Measurements from ENCODE around the gene RBM28. TPM values are rescaled to one million over a fixed set of nuclear protein-coding genes. Genes with fewer than 3 reads are reported as not detected.

The RBM28 gene
- total RNA-seq, 1 donor from 2014 or later: 53.2 TPM

GRCh38 chr7:128360359-128360678, 16.6 kb upstream of the RBM28 start:
- H3K27ac Mint-ChIP-seq (ENCODE audit: unreplicated experiment): no peak overlapping the region
- H3K9me3 Mint-ChIP-seq (ENCODE audit: unreplicated experiment): peaks cover 5% of the 10 kb centered on the region
- no peak for DNase-seq
- peaks cover 34% of the 10 kb centered on the region for H3K27me3 Mint-ChIP-seq (ENCODE audit: unreplicated experiment)
- no peak for TF ChIP-seq CTCF (IDR thresholded peaks at IDR 0.05; ENCODE audit: partially characterized antibody, unreplicated experiment)
- H3K4me3 Mint-ChIP-seq (ENCODE audit: unreplicated experiment): peak overlapping the region; percentile 25
- peaks cover 6% of the 10 kb centered on the region for H3K36me3 Mint-ChIP-seq (ENCODE audit: unreplicated experiment)
- peaks cover 9% of the 10 kb centered on the region for H3K4me1 Mint-ChIP-seq (ENCODE audit: low read depth, unreplicated experiment)

DNA sequence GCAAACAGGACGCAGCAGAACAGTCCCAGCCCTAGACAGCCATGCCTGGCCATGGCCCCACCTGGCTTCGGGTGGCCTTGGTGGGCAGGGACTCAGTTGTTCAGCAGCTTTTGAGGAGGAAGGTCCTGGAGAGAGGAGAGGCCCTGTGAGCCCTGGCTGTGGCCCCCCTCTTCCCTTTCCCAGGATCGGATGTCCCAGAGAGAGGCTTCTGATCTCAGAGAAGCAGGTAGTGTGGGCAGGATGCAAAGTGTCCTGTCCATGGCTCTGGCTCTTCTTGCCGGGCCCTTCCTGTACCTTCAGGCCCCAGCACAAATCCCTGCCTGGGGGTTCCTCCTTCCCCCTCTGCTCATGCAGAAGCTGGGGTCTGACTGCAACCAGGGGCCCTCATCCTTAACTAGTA, 16.2 kb upstream of the RBM28 start:
- no peak overlapping the region for H3K27ac Mint-ChIP-seq (ENCODE audit: unreplicated experiment)
- H3K4me1 Mint-ChIP-seq (ENCODE audit: low read depth, unreplicated experiment): peaks cover 9% of the 10 kb centered on the region
- DNase-seq: no peak
- peaks cover 5% of the 10 kb centered on the region for H3K9me3 Mint-ChIP-seq (ENCODE audit: unreplicated experiment)
- no peak overlapping the region for H3K4me3 Mint-ChIP-seq (ENCODE audit: unreplicated experiment)
- peaks cover 6% of the 10 kb centered on the region for H3K36me3 Mint-ChIP-seq (ENCODE audit: unreplicated experiment)
- no peak for TF ChIP-seq CTCF (IDR thresholded peaks at IDR 0.05; ENCODE audit: partially characterized antibody, unreplicated experiment)
- H3K27me3 Mint-ChIP-seq (ENCODE audit: unreplicated experiment): peaks cover 33% of the 10 kb centered on the region

DNA sequence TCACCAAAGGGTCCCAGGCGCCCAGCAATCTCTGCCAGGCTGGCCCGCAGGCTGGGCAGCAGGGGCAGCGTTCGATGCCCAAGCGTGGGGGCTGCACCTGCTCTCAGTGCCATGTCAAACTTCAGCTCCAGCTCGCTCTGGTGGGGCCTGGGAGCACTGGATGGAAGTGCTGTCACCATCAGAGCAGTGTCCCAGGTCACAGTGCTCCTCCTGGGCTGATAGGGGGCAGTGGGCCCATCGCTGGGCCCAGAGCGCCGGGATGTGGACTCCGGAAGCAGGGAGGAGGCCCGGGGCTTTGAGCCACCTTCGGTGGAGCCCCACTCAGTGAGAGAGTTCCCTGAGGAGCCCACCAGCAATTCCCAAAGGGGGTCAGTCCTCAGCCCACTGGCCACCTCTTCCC, 15.6 kb upstream of the RBM28 start:
- H3K4me3 Mint-ChIP-seq (ENCODE audit: unreplicated experiment): no peak overlapping the region
- TF ChIP-seq CTCF (IDR thresholded peaks at IDR 0.05; ENCODE audit: partially characterized antibody, unreplicated experiment): no peak
- H3K27ac Mint-ChIP-seq (ENCODE audit: unreplicated experiment): no peak overlapping the region
- peaks cover 6% of the 10 kb centered on the region for H3K9me3 Mint-ChIP-seq (ENCODE audit: unreplicated experiment)
- no peak for DNase-seq
- H3K27me3 Mint-ChIP-seq (ENCODE audit: unreplicated experiment): peaks cover 32% of the 10 kb centered on the region
- H3K36me3 Mint-ChIP-seq (ENCODE audit: unreplicated experiment): peaks cover 6% of the 10 kb centered on the region
- peaks cover 9% of the 10 kb centered on the region for H3K4me1 Mint-ChIP-seq (ENCODE audit: low read depth, unreplicated experiment)

GRCh38 chr7:128358233-128358632, 14.5 kb upstream of the RBM28 start:
- H3K27ac Mint-ChIP-seq (ENCODE audit: unreplicated experiment): no peak overlapping the region
- H3K36me3 Mint-ChIP-seq (ENCODE audit: unreplicated experiment): peaks cover 10% of the 10 kb centered on the region
- TF ChIP-seq CTCF (IDR thresholded peaks at IDR 0.05; ENCODE audit: partially characterized antibody, unreplicated experiment): no peak
- no peak overlapping the region for H3K4me3 Mint-ChIP-seq (ENCODE audit: unreplicated experiment)
- DNase-seq: no peak
- peaks cover 8% of the 10 kb centered on the region for H3K9me3 Mint-ChIP-seq (ENCODE audit: unreplicated experiment)
- peaks cover 9% of the 10 kb centered on the region for H3K4me1 Mint-ChIP-seq (ENCODE audit: low read depth, unreplicated experiment)
- H3K27me3 Mint-ChIP-seq (ENCODE audit: unreplicated experiment): peaks cover 33% of the 10 kb centered on the region

GRCh38 chr7:128357217-128357613, 13.5 kb upstream of the RBM28 start:
- H3K9me3 Mint-ChIP-seq (ENCODE audit: unreplicated experiment): peaks cover 6% of the 10 kb centered on the region
- H3K4me3 Mint-ChIP-seq (ENCODE audit: unreplicated experiment): no peak overlapping the region
- peaks cover 8% of the 10 kb centered on the region for H3K4me1 Mint-ChIP-seq (ENCODE audit: low read depth, unreplicated experiment)
- no peak for DNase-seq
- no peak for TF ChIP-seq CTCF (IDR thresholded peaks at IDR 0.05; ENCODE audit: partially characterized antibody, unreplicated experiment)
- no peak overlapping the region for H3K27ac Mint-ChIP-seq (ENCODE audit: unreplicated experiment)
- H3K27me3 Mint-ChIP-seq (ENCODE audit: unreplicated experiment): peaks cover 35% of the 10 kb centered on the region
- H3K36me3 Mint-ChIP-seq (ENCODE audit: unreplicated experiment): peaks cover 13% of the 10 kb centered on the region
